PC-3 (cell line): ENCODE data around the gene GSTK1.

Experiments
- EZH2phosphoT487 ChIP-seq: fragments of 300-600 bp; sonication (generic); IDR thresholded peaks from 2 replicates; pipeline ENCODE4 v1.6.1; 2018; ENCODE audit warnings: mild to moderate bottlenecking, antibody characterized with exemption, low read length, borderline replicate concordance
- TF ChIP-seq, protein P1 (sequence below): fragments of 300-600 bp; sonication (generic); conservative IDR thresholded peaks from 2 replicates; pipeline ENCODE4 v1.5.1; 2017; ENCODE audit warnings: antibody characterized with exemption, low read depth, mild to moderate bottlenecking, low read length

DNA sequence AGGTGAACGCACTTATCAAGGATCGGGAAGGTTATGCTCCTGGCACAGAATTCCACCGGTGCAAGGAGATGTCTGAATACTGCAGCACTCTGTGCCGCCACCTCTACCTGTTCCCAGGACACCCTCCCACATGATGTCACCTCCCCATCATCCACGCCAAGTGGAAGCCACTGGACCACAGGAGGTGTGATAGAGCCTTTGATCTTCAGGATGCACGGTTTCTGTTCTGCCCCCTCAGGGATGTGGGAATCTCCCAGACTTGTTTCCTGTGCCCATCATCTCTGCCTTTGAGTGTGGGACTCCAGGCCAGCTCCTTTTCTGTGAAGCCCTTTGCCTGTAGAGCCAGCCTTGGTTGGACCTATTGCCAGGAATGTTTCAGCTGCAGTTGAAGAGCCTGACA lies 41.7 kb downstream of the GSTK1 start:
- TF ChIP-seq, protein P1, sequence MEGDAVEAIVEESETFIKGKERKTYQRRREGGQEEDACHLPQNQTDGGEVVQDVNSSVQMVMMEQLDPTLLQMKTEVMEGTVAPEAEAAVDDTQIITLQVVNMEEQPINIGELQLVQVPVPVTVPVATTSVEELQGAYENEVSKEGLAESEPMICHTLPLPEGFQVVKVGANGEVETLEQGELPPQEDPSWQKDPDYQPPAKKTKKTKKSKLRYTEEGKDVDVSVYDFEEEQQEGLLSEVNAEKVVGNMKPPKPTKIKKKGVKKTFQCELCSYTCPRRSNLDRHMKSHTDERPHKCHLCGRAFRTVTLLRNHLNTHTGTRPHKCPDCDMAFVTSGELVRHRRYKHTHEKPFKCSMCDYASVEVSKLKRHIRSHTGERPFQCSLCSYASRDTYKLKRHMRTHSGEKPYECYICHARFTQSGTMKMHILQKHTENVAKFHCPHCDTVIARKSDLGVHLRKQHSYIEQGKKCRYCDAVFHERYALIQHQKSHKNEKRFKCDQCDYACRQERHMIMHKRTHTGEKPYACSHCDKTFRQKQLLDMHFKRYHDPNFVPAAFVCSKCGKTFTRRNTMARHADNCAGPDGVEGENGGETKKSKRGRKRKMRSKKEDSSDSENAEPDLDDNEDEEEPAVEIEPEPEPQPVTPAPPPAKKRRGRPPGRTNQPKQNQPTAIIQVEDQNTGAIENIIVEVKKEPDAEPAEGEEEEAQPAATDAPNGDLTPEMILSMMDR, result no peak
- TF ChIP-seq EZH2phosphoT487, result no peak
